HG03175 (cell line): ENCODE results near the gene KRTAP10-10.
"Not testable (repeated sequence)": the region's sequence is repeated elsewhere in the genome, so short reads cannot be mapped to it uniquely, and the experiment has no call there.

ENCODE experiments used
- ATAC-seq: cut with Tn5 transposase; IDR thresholded peaks from one replicate; pipeline ENCODE4 v1.9.1; 2021; ENCODE audit warnings: mild to moderate bottlenecking, moderate library complexity; ENCODE audit not compliant: unreplicated experiment

Gene KRTAP10-10

GRCh38 chr21:44625756-44626155, 11.4 kb upstream of the KRTAP10-10 start:
- no peak for ATAC-seq

- ATAC-seq = no peak
These were observed 10.9 kb upstream of the KRTAP10-10 start for GRCh38 chr21:44626262-44626661.

- no peak for ATAC-seq
These were observed 10.4 kb upstream of the KRTAP10-10 start, which contains the start of gene KRTAP10-9 for GRCh38 chr21:44626673-44627143. Gene KRTAP10-9, plus strand, starts transcription at chr21:44627093. Its CDS starts 79 bp downstream, at chr21:44627172.

- not testable (repeated sequence) for ATAC-seq
These were observed 9.9 kb upstream of the KRTAP10-10 start for GRCh38 chr21:44627181-44627822.

- ATAC-seq = not testable (repeated sequence)
These were observed 9.3 kb upstream of the KRTAP10-10 start for GRCh38 chr21:44627831-44628233.

GRCh38 chr21:44628707-44629391, 8.3 kb upstream of the KRTAP10-10 start:
- ATAC-seq = no peak

- no peak for ATAC-seq
These were observed 6.7 kb upstream of the KRTAP10-10 start for GRCh38 chr21:44630440-44630839.

- no peak for ATAC-seq
These were observed 5.1 kb upstream of the KRTAP10-10 start for GRCh38 chr21:44632067-44632466.

- ATAC-seq = no peak
These were observed 743 bp upstream of the KRTAP10-10 start for GRCh38 chr21:44636209-44637017.

- not testable (repeated sequence) for ATAC-seq
These were observed 744 bp downstream of the KRTAP10-10 start for GRCh38 chr21:44637851-44638348.

GRCh38 chr21:44638506-44639330, 1.6 kb downstream of the KRTAP10-10 start:
- not testable (repeated sequence) for ATAC-seq

- no peak for ATAC-seq
These were observed 2.1 kb downstream of the KRTAP10-10 start for GRCh38 chr21:44639331-44639655.

GRCh38 chr21:44640761-44641160, 3.6 kb downstream of the KRTAP10-10 start:
- no peak for ATAC-seq

GRCh38 chr21:44643741-44644310, 6.7 kb downstream of the KRTAP10-10 start:
- ATAC-seq = no peak

- ATAC-seq = no peak
These were observed 7.7 kb downstream of the KRTAP10-10 start for GRCh38 chr21:44644878-44645277.

- ATAC-seq = not testable (repeated sequence)
These were observed 9.4 kb downstream of the KRTAP10-10 start, which contains the start of gene KRTAP10-11 for GRCh38 chr21:44646366-44647221. Gene KRTAP10-11, plus strand, starts transcription at chr21:44646414. Its CDS starts 45 bp downstream, at chr21:44646459.

GRCh38 chr21:44647222-44647552, 10.0 kb downstream of the KRTAP10-10 start:
- no peak for ATAC-seq

GRCh38 chr21:44648557-44649311, 11.6 kb downstream of the KRTAP10-10 start:
- no peak for ATAC-seq
